ENCODE data around the gene SDR42E2.

- TF ChIP-seq EP300 (conservative IDR thresholded peaks at IDR 0.05; ENCODE audit: poor library complexity, severe bottlenecking) (no peak), RAD21 (conservative IDR thresholded peaks at IDR 0.05) (no peak)
These were observed 27.3 kb downstream of the SDR42E2 start for GRCh38 chr16:22189473-22190080.

Measured in neural cell (in vitro differentiated cells).